ENCODE results near the gene SH3TC1. TPM values are rescaled to one million over a fixed set of nuclear protein-coding genes. Genes with fewer than 3 reads are reported as not detected.

Gene SH3TC1
- total RNA-seq, 2 experiments from 2014 or later = 14.8 to 15.7 TPM

DNA sequence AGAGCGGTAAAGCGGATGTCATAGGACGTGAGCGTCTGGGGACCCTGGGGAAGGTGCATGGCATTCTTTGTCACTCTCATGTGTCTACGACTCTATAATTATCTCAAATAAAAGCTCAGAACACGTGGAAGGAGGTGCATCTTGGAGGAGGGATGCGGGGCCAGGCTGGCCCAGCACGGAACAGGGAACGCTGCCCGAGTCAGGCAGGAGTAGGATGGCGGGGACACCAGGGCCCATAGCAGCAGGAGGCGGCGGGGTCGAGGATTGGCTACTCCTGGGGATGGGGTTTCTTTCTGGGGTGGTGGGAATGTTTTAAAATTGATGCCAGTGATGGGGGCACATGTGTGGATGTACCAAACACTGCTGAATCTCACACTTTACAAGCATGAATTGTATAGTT, 65.0 kb downstream of the SH3TC1 start:
- H3K36me3 Mint-ChIP-seq = no peaks in the 10 kb centered on the region
- H3K4me3 Mint-ChIP-seq = no peak overlapping the region
- no peak for ATAC-seq (ENCODE audit: low read depth)
- DNase-seq = no peak
- H3K27ac Mint-ChIP-seq = no peak overlapping the region
- POLR2A ChIA-PET = no interaction called here
- H3K9me3 Mint-ChIP-seq = no peaks in the 10 kb centered on the region
- H3K4me1 Mint-ChIP-seq = no peaks in the 10 kb centered on the region
- H3K27me3 Mint-ChIP-seq = peaks cover 12% of the 10 kb centered on the region

DNA sequence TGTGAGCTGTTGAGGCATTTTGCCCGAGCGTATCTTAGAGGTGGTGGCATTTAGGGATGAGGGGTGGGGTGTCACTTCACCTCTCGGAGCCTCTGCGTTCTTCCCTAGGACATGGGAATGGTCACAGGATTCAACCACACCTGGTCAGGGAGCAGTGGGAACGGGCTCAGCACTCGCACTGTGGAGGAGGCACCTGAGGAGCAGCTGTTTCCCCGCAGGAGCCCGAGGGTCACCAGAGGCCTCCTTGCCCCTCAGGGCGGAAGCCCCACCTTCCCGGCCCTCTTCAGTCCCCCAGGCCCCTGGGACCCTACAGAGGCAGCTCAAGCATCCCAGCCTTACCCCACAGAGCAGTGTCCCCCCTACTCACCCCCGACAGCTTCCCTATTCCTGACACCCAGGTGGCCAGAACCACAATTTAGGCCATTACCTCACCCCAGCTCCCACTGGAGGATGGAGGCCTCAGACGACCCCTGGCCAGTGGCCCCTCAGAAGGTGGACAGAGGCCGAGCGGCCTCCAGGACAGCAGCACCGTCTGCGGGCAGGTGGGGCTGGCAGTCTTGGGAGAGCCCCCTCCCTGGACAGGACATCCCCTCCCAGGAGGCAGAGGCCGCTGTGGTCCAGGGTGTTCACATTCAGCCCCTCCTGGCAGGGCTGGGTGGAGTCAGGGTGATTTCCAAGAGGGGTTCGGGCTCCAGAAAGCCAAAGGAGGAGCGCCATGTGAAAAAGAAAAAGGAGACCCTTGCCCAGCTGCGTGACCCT, 66.3 kb downstream of the SH3TC1 start:
- ATAC-seq (ENCODE audit: low read depth) (no peak), DNase-seq (no peak)
- no peaks in the 10 kb centered on the region for H3K36me3 Mint-ChIP-seq
- no peaks in the 10 kb centered on the region for H3K9me3 Mint-ChIP-seq
- POLR2A ChIA-PET = no interaction called here
- peaks cover 14% of the 10 kb centered on the region for H3K27me3 Mint-ChIP-seq
- H3K4me3 Mint-ChIP-seq = no peak overlapping the region
- no peak overlapping the region for H3K27ac Mint-ChIP-seq
- no peaks in the 10 kb centered on the region for H3K4me1 Mint-ChIP-seq

DNA sequence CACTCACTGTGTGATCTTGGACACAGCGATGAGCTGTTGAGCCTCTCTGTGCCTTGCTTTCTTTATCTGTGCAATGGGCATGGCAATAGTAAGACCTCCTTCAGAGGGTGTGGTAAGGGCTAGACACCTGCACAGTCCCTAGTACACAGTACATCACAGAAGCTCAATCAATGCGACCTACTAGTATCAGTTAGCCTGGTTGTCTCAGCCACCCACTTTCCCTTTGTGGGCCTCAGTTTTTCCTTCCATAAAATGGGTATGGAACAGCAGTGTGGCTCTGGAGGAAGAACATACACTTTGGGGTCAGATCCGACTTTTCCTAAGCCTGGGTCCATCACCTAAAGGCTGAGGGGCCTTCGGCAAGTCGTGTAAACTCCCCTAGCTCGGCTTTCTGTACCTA, 67.0 kb downstream of the SH3TC1 start:
- POLR2A ChIA-PET = no interaction called here
- Mint-ChIP-seq H3K27ac (no peak overlapping the region), H3K27me3 (peaks cover 22% of the 10 kb centered on the region), H3K9me3 (no peaks in the 10 kb centered on the region), H3K4me3 (no peak overlapping the region), H3K4me1 (no peaks in the 10 kb centered on the region), H3K36me3 (no peaks in the 10 kb centered on the region)
- no peak for DNase-seq
- no peak for ATAC-seq (ENCODE audit: low read depth)

DNA sequence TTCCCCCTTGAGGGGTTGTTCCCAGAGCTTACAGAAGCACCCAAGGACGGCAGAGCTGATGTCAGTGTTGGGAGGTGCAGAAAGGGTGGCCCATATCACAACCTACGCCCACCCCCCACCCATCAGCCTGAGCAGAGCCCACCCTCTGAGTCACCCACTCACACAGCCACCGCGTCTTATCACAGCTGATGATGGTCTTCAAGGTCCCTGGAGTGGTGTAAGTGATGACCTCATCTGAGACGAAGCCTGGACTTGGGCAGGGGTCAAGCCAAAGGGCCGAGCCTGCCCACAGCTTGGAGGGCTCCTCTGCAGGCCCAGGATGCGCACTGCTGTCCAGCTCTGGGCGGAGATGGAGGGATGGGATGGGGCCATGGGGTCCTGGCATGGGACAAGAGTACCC, 67.4 kb downstream of the SH3TC1 start:
- H3K27me3 Mint-ChIP-seq = peaks cover 26% of the 10 kb centered on the region
- ATAC-seq (ENCODE audit: low read depth) (no peak), DNase-seq (no peak)
- no peaks in the 10 kb centered on the region for H3K4me1 Mint-ChIP-seq
- no peak overlapping the region for H3K27ac Mint-ChIP-seq
- H3K9me3 Mint-ChIP-seq = no peaks in the 10 kb centered on the region
- H3K36me3 Mint-ChIP-seq = no peaks in the 10 kb centered on the region
- POLR2A ChIA-PET = no interaction called here
- H3K4me3 Mint-ChIP-seq = no peak overlapping the region

DNA sequence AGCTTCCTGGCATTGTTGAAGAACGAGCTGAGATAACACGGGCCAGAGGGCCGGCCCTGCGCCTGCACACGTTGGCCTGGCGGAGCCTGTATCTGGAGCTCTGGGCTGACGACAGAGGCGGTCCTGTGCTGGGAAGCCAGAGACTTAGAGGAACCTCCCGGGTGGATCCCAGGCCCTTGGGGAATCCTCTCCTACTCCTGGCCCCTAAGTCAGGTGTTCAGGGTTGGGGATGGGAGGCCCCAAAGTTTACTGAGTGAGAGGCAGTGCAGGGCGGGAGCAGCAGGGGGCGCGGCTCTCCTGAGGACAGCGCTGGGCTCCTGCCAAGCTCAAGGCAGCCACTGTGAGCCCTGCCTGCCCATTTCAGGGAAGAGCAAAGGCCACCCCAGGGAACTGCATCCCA, 68.0 kb downstream of the SH3TC1 start:
- peak; percentile 47 for DNase-seq
- Mint-ChIP-seq H3K9me3 (no peaks in the 10 kb centered on the region), H3K4me3 (no peak overlapping the region), H3K4me1 (no peaks in the 10 kb centered on the region), H3K27ac (no peak overlapping the region), H3K27me3 (peaks cover 27% of the 10 kb centered on the region), H3K36me3 (no peaks in the 10 kb centered on the region)
- POLR2A ChIA-PET = no interaction called here
- ATAC-seq (ENCODE audit: low read depth) = peak; percentile 67

DNA sequence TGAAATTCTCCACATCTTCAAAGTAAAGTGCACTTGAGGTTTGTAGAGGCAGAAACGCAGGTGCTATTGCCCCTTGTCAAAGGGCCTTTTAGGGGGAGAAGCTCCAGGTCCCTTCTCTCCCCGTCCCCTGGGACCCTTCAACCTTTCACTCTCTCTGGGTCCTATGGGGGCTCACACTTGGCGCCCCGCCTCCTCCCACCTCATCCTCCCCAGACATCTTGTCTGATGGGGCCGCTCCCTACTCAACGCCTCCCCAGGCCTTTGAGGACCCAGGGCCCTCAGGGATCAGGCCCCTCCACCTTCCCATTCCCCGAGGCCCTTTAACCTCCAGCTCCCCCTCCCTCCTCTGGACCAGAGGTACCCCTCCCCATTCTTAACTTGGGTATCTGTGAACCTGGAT, 69.1 kb downstream of the SH3TC1 start:
- no peak for DNase-seq
- Mint-ChIP-seq H3K36me3 (no peaks in the 10 kb centered on the region), H3K9me3 (no peaks in the 10 kb centered on the region), H3K27me3 (peaks cover 27% of the 10 kb centered on the region), H3K4me3 (no peak overlapping the region), H3K4me1 (no peaks in the 10 kb centered on the region), H3K27ac (no peak overlapping the region)
- ATAC-seq (ENCODE audit: low read depth) = no peak
- POLR2A ChIA-PET = no interaction called here

DNA sequence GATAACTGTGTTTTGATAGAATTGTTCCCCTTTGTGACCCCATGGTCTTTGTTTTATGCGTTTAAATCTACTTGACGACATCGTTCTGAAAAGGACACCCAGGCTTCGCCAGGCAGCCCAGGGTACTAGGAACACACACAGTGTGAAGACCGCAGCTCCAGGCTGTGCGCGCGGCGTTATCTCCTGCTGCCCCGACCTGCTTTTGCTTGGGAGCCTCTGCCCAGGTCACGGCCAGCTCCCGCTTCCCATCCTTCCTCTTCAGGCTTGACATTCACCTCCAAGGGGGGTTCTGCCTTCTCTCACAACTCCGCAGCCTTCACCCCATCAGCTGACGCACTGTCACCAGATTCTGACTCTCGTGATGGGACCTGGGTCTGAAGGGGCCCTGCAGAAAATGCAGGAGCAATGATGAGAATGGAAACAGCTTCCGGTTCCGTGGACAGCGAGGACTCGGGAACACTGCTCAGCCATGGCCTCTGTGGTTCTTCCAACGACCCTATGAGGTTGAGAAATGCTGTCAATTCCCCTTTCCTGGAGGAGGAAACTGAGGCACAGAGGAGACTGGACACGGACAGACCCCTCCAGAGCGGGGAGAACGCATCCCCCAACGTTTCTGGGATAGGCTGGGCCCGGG, 69.9 kb downstream of the SH3TC1 start:
- DNase-seq = no peak
- Mint-ChIP-seq H3K27me3 (peaks cover 26% of the 10 kb centered on the region), H3K4me3 (no peak overlapping the region), H3K4me1 (no peaks in the 10 kb centered on the region), H3K36me3 (no peaks in the 10 kb centered on the region), H3K27ac (no peak overlapping the region), H3K9me3 (no peaks in the 10 kb centered on the region)
- POLR2A ChIA-PET = no interaction called here
- no peak for ATAC-seq (ENCODE audit: low read depth)

DNA sequence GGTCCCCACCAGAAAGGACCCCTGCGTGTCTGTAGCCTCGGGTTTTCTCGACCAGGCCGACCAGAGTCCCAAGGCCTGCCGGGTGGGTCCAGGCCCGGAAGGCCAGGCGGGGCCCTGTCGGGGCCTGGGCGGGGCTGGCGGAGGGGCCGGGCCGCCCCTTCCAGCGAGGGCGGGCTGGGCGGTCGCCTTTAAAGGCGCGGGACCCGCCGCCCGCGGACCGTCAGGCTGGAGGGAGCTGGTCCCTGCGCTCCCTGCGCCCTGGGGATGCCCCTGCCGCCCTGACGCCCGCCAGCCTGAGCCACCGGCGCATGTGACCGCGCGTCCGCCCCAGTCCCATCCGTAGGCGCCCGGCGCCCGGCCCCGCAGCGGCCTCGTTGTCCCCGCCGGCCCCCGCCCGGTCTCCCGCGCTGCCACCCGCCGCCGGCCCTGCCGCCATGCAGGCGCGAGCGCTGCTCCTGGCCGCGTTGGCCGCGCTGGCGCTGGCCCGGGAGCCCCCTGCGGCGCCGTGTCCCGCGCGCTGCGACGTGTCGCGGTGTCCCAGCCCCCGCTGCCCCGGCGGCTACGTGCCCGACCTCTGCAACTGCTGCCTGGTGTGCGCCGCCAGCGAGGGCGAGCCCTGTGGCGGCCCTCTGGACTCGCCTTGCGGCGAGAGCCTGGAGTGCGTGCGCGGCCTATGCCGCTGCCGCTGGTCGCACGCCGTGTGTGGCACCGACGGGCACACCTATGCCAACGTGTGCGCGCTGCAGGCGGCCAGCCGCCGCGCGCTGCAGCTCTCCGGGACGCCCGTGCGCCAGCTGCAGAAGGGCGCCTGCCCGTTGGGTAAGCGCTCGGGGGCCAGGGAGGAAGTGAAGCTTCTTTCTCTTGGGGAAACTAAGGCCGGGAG, 70.7 kb downstream of the SH3TC1 start, which contains the start of gene HTRA3:
TSS of gene HTRA3 (plus strand) at position 220 of the 883 bp plus-strand sequence. CDS start at position 435, 215 bp downstream.
- Mint-ChIP-seq H3K27ac (no peak within 1 kb of the TSS), H3K4me3 (no peak within 1 kb of the TSS), H3K9me3 (no peaks in the 10 kb centered on the region), H3K4me1 (no peaks in the 10 kb centered on the region), H3K27me3 (peaks cover 26% of the 10 kb centered on the region), H3K36me3 (no peaks in the 10 kb centered on the region)
- no peak for ATAC-seq (ENCODE audit: low read depth)
- DNase-seq = no peak
- POLR2A ChIA-PET = no interaction called here

DNA sequence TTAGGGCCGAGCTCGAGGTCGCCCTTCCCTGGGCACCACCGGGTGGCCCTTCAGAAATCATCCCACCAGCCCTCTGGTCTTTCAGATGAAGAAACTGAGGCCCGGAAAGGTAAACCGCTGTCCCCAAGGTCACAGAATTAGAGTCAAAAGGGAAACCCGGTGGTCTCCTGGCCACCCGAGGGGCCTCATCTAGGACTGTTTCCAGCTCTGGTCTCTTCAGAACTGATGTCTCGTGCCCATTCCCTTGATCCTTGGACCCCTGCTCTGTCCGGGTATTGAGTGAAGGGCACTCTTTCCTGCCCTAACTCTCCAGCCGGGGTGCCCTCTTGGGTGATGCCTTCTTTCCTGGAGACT, 71.3 kb downstream of the SH3TC1 start:
- DNase-seq = no peak
- no peaks in the 10 kb centered on the region for H3K9me3 Mint-ChIP-seq
- no peaks in the 10 kb centered on the region for H3K36me3 Mint-ChIP-seq
- no peak overlapping the region for H3K4me3 Mint-ChIP-seq
- peaks cover 26% of the 10 kb centered on the region for H3K27me3 Mint-ChIP-seq
- H3K27ac Mint-ChIP-seq = no peak overlapping the region
- no peaks in the 10 kb centered on the region for H3K4me1 Mint-ChIP-seq
- POLR2A ChIA-PET = no interaction called here
- no peak for ATAC-seq (ENCODE audit: low read depth)

DNA sequence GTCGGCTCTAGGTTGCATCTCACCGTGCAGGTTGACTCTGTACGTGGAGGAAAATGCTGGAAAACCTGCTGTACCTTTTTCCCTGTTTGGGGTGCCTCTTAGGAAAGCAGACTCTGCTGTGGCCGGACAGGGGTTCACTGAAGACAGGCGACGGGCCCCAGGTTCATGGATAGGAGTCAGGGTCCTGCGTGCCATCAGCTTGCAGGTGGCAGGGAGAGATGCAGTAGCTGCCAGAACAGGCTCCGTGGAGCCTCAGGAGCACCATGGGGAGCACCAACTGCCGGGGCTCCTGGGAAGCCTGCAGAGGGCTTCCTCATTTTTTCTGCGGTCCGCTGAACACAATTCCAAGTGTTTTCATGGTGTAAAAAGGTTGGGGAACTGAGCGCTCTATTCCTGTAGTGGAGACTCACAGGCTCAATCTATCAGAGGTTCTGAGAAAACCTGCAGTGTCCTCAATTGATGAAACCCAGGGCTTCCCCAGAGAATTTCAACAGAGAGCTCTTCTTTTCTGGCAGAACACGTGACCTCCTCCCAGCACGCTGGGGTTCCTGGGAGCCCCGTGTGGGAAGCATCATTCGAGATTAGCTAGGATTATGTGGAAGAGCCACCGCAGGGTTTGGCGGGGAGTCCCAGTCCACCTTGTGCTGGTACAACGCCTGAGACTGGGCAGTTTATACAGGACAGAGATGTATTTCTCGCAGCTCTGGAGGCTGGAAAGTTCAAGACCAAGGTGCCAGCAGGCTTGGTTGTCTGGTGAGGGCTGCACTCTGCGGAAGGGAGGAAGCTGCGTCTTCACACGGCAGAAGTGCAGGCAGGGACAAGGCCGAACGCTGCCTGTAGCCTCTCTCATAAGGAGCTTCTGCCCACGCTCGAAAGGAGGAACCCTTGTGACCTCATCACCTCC, 72.1 kb downstream of the SH3TC1 start:
- no peak for DNase-seq
- H3K4me1 Mint-ChIP-seq = no peaks in the 10 kb centered on the region
- no peaks in the 10 kb centered on the region for H3K9me3 Mint-ChIP-seq
- peaks cover 26% of the 10 kb centered on the region for H3K27me3 Mint-ChIP-seq
- no peak overlapping the region for H3K27ac Mint-ChIP-seq
- POLR2A ChIA-PET = no interaction called here
- no peak overlapping the region for H3K4me3 Mint-ChIP-seq
- ATAC-seq (ENCODE audit: low read depth) = no peak
- H3K36me3 Mint-ChIP-seq = no peaks in the 10 kb centered on the region

DNA sequence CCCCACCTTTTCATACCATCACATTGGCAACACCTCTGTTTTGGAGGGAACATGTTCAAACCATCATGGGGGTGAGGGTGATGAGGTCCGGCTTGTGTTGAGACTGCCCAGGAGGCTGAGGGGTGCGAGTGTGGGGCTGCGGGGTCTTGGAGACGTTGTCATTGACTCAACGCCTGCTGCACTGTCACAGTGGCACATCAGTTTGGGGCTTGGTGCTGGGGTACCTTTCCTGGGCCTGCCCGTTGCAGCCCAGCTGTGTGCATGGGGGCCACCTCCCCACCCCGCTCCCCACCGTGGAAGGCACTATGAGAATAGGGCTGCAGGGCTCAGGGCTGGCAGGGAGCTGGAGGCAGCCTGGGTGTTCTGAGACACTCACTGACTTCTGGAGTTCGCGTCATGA, 72.7 kb downstream of the SH3TC1 start:
- H3K36me3 Mint-ChIP-seq = no peaks in the 10 kb centered on the region
- no peak for ATAC-seq (ENCODE audit: low read depth)
- no peak for DNase-seq
- no peaks in the 10 kb centered on the region for H3K4me1 Mint-ChIP-seq
- POLR2A ChIA-PET = no interaction called here
- H3K9me3 Mint-ChIP-seq = no peaks in the 10 kb centered on the region
- no peak overlapping the region for H3K4me3 Mint-ChIP-seq
- no peak overlapping the region for H3K27ac Mint-ChIP-seq
- peaks cover 26% of the 10 kb centered on the region for H3K27me3 Mint-ChIP-seq

DNA sequence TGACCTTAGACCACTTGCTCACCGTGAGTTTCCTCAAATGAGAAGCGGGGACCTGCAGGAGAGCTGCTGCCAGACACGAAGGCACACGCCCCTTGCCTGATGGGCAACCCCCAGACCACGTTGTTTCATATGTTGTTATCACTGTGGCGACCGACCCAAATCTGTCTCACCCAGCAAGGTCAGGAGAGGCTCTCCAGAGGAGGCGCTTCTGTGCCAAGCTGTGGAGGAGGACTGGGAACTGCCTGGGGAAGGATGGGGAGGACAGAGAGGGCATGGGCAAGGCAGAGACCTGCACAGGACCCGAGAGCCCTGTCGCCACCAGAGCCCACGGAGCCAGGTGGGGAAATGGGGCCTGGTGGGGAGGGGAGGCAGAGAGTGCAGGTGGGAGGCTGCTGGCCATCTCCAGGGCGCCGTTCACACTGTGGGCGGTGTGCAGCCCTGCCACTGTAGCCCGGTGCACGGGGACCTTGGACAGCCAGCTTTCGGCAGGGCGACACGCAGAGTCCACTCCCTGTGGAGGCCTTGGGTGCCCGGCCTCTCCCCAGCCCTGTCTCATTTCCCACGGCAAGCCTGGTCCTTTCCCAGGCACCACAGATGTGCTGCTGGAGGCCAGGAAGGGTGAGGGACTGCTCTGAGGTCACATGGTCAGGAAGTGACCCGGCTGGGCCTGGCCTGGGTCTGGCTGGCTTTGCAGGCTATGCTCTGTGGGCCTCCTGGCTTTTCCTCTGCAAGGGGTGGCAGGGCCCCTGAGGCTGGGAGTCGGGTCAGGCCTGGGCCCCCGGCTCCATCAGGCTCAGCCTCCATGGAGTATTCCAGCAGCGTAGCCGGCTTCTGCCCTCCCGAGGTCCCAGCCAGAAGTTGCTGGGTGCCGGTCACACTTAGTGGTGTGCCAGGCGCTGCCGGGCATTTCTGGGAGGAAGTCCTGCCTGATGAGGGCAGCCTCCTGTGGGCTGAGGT, 73.7 kb downstream of the SH3TC1 start:
- Mint-ChIP-seq H3K9me3 (no peaks in the 10 kb centered on the region), H3K4me1 (no peaks in the 10 kb centered on the region), H3K36me3 (no peaks in the 10 kb centered on the region), H3K4me3 (no peak overlapping the region), H3K27ac (no peak overlapping the region), H3K27me3 (peaks cover 26% of the 10 kb centered on the region)
- POLR2A ChIA-PET = interaction anchor here (0.6 kb wide), 1 partner anchor 11 kb away, joined by 3 read pairs; no protein-coding TSS in a partner anchor
- ATAC-seq (ENCODE audit: low read depth) = no peak
- DNase-seq = no peak
